Smooth muscle cell (in vitro differentiated cells): ENCODE measurements around the gene LMNB1. TPM values are rescaled to one million over a fixed set of nuclear protein-coding genes. Genes with fewer than 3 reads are reported as not detected.
"Not testable (repeated sequence)": the region's sequence is repeated elsewhere in the genome, so short reads cannot be mapped to it uniquely, and the experiment has no call there.

Experiments
- DNase-seq: peaks from one replicate; lab custom pipeline; 2025; ENCODE audit not compliant: unreplicated experiment; lab: John Stamatoyannopoulos, UW
- H2AFZ ChIP-seq: fragments of 200-600 bp; sonication (generic); 2 replicates; pipeline ENCODE4 v1.6.0; 2016; ENCODE audit warnings: antibody characterized with exemption, low read depth, mild to moderate bottlenecking
- H3F3A ChIP-seq: fragments of 200-600 bp; sonication (generic); 2 replicates; pipeline ENCODE4 v1.6.0; 2017; ENCODE audit warnings: antibody characterized with exemption, low read depth
- H3K27ac ChIP-seq: fragments of 200-600 bp; sonication (generic); 2 replicates; pipeline ENCODE4 v1.5.1; 2016; ENCODE audit warnings: low read depth, mild to moderate bottlenecking
- H3K27me3 ChIP-seq: fragments of 200-600 bp; sonication (generic); 2 replicates; pipeline ENCODE4 v1.6.1; 2016; ENCODE audit warnings: low read depth, mild to moderate bottlenecking
- H3K36me3 ChIP-seq: fragments of 200-600 bp; sonication (generic); 2 replicates; pipeline ENCODE4 v1.5.1; 2016; ENCODE audit warnings: low read depth
- H3K4me1 ChIP-seq: fragments of 200-600 bp; sonication (generic); 2 replicates; pipeline ENCODE4 v1.5.1; 2016; ENCODE audit warnings: low read depth
- H3K4me2 ChIP-seq: fragments of 200-600 bp; sonication (generic); 2 replicates; pipeline ENCODE4 v1.6.0; 2016; ENCODE audit warnings: mild to moderate bottlenecking
- H3K4me3 ChIP-seq: fragments of 200-600 bp; sonication (generic); 2 replicates; pipeline ENCODE4 v1.5.1; 2016; ENCODE audit warnings: mild to moderate bottlenecking
- H3K79me2 ChIP-seq: fragments of 200-600 bp; sonication (generic); 2 replicates; pipeline ENCODE4 v1.6.0; 2016; ENCODE audit warnings: low read depth, mild to moderate bottlenecking
- H3K9ac ChIP-seq: fragments of 200-600 bp; sonication (generic); 2 replicates; pipeline ENCODE4 v1.6.0; 2016; ENCODE audit warnings: low read depth
- H3K9me3 ChIP-seq: fragments of 200-600 bp; sonication (generic); replicated peaks from 2 replicates; pipeline ENCODE4 v1.5.1; 2016; ENCODE audit warnings: low read depth
- H4K20me1 ChIP-seq: fragments of 200-600 bp; sonication (generic); 2 replicates; pipeline ENCODE4 v1.6.0; 2016; ENCODE audit warnings: low read depth
- CTCF ChIP-seq: fragments of 200-600 bp; sonication (generic); IDR thresholded peaks from 2 replicates; pipeline ENCODE4 v1.5.1; 2017; ENCODE audit warnings: borderline replicate concordance, mild to moderate bottlenecking, antibody characterized with exemption; ENCODE audit not compliant: insufficient read depth, poor library complexity, severe bottlenecking
- WGBS: methylation state at CpG from one replicate; pipeline ENCODE4 v1.1.7; 2016; ENCODE audit warnings: low lambda C conversion rate; 5-methylcytosine and 5-hydroxymethylcytosine counted together
- polyA plus RNA-seq: library from polyadenylated mRNA; unstranded; fragments of >200 nt; fragmentation: Nextera tagmentation; extraction: Ambion mirVana; gene quantifications from 2 replicates; pipeline ENCODE4 v1.2.1, GENCODE V29; 2016
- total RNA-seq: library from RNA; depleted of rRNA; stranded (reverse); fragments of >200 nt; gene quantifications from 2 replicates; pipeline ENCODE4 v1.2.3, GENCODE V29; 2014

Gene LMNB1
- total and polyA plus RNA-seq, 2 experiments from 2014 or later, result 8.4 to 32.5 TPM

- Histone ChIP-seq H3K4me1 (no peaks in the 10 kb centered on the region), H3K9ac (no peak overlapping the region), H3F3A (peaks cover 12% of the 10 kb centered on the region), H4K20me1 (no peaks in the 10 kb centered on the region), H3K27me3 (no peaks in the 10 kb centered on the region), H3K4me3 (no peak overlapping the region), H3K79me2 (peaks cover 67% of the 10 kb centered on the region), H3K27ac (no peak overlapping the region), H2AFZ (no peak overlapping the region), H3K4me2 (peak overlapping the region; percentile 53), H3K9me3 (no peaks in the 10 kb centered on the region), H3K36me3 (no peaks in the 10 kb centered on the region)
- 42% methylated on average over 7 of the region's 7 CpGs for WGBS
- DNase-seq, result no peak
- peak; percentile 64 for TF ChIP-seq CTCF
These were observed 3.4 kb downstream of the LMNB1 start for GRCh38 chr5:126780165-126780827.

DNA sequence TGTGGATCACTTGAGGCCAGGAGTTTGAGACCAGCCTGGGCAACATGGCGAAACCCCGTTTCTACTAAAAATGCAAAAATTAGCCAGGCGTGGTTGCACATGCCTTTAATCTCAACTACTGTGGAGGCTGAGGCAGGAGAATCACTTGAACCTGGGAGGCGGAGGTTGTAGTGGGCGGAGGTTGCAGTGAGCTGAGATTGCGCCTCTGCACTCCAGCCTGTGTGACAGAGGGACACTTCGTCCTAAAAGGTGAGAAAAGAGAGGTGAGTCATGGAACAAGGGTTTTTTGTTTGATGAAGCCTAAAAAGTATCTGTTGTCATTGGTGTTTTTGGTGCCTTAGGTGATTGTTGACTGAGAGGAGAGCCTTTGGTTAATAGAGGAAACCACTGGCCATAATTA lies 11.5 kb downstream of the LMNB1 start:
- H2AFZ ChIP-seq, H3K4me3 ChIP-seq, H3K27me3 ChIP-seq, DNase-seq, H3K27ac ChIP-seq, H3K9me3 ChIP-seq, H3F3A ChIP-seq, H3K36me3 ChIP-seq, H3K4me2 ChIP-seq, H3K9ac ChIP-seq, H3K4me1 ChIP-seq, H4K20me1 ChIP-seq: not testable (repeated sequence)
- 91% methylated on average over 7 of the region's 7 CpGs for WGBS
- peaks cover 94% of the 10 kb centered on the region for H3K79me2 ChIP-seq

DNA sequence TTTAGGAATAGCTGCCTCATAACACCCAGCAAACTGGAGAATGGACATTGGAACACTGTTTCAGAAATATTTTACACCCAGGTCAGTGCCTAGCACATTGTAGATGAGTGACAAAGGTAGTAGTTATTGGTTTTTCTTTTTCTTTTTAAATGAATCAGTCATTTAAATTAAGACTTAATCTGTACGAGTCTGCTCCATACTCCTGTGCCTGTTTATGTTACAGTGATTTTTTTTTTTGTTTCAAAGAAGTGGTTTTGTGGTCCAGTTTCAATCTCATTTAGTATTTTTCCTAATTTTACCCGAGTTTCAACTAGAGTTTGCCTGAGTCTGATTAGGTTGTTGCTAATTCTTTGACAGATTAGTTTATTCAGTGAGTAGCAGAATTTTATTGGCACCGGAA lies 16.2 kb downstream of the LMNB1 start:
- DNase-seq, result no peak
- no peaks in the 10 kb centered on the region for H3K27me3 ChIP-seq
- no peak overlapping the region for H3K4me3 ChIP-seq
- no peak overlapping the region for H3K4me2 ChIP-seq
- no peak overlapping the region for H3K9ac ChIP-seq
- no peaks in the 10 kb centered on the region for H4K20me1 ChIP-seq
- H3K36me3 ChIP-seq, result no peaks in the 10 kb centered on the region
- H3K79me2 ChIP-seq, result peaks cover 97% of the 10 kb centered on the region
- H2AFZ ChIP-seq, result no peak overlapping the region
- no peaks in the 10 kb centered on the region for H3K9me3 ChIP-seq
- no peaks in the 10 kb centered on the region for H3F3A ChIP-seq
- TF ChIP-seq CTCF, result no peak
- WGBS, result 89% methylated on average over 3 of the region's 3 CpGs
- no peak overlapping the region for H3K27ac ChIP-seq
- H3K4me1 ChIP-seq, result no peaks in the 10 kb centered on the region

GRCh38 chr5:126793648-126794047 lies 16.7 kb downstream of the LMNB1 start:
- H3K9ac ChIP-seq, H4K20me1 ChIP-seq, H3K4me3 ChIP-seq, H3K27me3 ChIP-seq, DNase-seq, H3K27ac ChIP-seq, H3K9me3 ChIP-seq, H3F3A ChIP-seq, H3K4me2 ChIP-seq, H2AFZ ChIP-seq, H3K4me1 ChIP-seq, H3K36me3 ChIP-seq: not testable (repeated sequence)
- H3K79me2 ChIP-seq, result peaks cover 99% of the 10 kb centered on the region
- WGBS, result over 99% methylated on average over 9 of the region's 9 CpGs
